ENCODE measurements around the gene SLC7A7. TPM values are rescaled to one million over a fixed set of nuclear protein-coding genes. Genes with fewer than 3 reads are reported as not detected.

SLC7A7 gene
- total RNA-seq, 1 experiment from 2014 or later: 5.7 TPM

DNA sequence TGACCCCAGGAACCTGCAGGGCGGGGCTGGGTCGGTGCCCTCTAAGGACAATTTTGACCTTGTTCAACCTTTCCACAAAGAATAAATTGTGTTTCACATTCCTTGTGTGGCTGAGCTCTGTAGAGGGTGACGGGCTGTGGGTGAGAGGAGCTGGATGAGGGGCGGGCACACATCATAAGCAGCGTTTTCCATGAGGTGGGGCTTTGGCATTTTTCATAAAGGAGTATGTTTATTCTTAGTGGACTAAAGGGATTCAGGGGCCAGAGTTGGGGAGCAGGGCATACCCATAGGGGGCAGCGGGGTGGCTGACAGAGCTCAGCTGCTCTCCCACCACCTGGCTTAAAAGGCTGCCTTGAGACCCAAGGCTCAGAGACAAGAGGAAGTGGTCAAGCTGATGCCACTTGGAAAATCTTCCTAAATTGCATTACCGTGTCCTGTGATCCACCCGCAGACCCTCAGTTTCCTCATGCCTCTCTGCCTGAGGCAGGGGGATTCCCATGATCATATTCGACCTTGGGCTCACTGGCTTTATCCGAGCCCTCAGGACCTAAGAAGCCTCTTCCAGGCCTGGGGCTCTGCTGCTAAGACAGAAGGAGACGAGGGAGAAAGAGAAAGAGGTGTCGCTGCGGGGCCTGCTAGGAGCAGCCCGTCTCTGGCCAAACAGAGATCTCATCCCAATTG, 32.6 kb upstream of the SLC7A7 start:
- peak; percentile 74 for DNase-seq
- Histone ChIP-seq H3K27me3 (ENCODE audit: control insufficient read depth, insufficient read depth, low read length) (no peaks in the 10 kb centered on the region), H3K4me3 (ENCODE audit: insufficient read depth, low read depth, low read length) (no peak overlapping the region), H3K36me3 (replicated peaks; ENCODE audit: control insufficient read depth, insufficient read depth, low read length) (peaks cover 11% of the 10 kb centered on the region)

DNA sequence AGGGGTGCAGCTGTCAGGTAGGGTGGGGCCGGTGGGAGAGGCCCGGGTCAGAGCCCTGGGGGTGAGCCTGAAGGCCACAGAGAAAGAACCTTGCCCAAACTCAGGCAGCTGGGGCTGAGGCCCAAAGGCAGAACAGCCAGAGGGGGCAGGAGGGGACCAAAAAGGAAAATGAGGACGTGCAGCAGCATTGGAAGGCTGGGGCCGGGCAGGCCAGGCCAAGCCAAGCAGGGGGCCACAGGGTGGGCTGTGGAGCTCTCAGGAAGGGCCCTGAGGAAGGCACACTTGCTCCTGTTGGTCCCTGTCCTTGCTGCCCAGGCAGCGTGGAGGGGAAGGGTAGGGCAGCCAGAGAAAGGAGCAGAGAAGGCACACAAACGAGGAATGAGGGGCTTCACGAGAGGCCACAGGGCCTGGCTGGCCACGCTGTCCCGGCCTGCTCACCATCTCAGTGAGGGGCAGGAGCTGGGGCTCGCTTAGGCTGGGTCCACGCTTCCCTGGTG, 31.6 kb upstream of the SLC7A7 start:
- DNase-seq: peak; percentile 45
- H3K36me3 ChIP-seq (replicated peaks; ENCODE audit: control insufficient read depth, insufficient read depth, low read length): peaks cover 17% of the 10 kb centered on the region
- H3K4me3 ChIP-seq (ENCODE audit: insufficient read depth, low read depth, low read length): no peak overlapping the region
- no peaks in the 10 kb centered on the region for H3K27me3 ChIP-seq (ENCODE audit: control insufficient read depth, insufficient read depth, low read length)

DNA sequence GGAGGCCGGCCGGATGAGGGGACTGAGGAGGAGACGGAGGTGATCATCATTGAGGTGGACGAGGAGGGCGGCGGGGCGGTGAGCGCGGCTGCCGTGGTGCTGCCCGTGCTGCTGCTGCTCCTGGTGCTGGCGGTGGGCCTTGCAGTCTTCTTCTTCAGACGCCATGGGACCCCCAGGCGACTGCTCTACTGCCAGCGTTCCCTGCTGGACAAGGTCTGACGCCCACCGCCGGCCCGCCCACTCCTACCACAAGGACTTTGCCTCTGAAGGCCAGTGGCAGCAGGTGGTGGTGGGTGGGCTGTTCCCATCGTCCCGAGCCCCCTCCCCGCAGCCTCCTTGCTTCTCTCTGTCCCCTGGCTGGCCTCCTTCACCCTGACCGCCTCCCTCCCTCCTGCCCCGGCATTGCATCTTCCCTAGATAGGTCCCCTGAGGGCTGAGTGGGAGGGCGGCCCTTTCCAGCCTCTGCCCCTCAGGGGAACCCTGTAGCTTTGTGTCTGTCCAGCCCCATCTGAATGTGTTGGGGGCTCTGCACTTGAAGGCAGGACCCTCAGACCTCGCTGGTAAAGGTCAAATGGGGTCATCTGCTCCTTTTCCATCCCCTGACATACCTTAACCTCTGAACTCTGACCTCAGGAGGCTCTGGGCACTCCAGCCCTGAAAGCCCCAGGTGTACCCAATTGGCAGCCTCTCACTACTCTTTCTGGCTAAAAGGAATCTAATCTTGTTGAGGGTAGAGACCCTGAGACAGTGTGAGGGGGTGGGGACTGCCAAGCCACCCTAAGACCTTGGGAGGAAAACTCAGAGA, 30.8 kb upstream of the SLC7A7 start:
- Histone ChIP-seq H3K4me3 (ENCODE audit: insufficient read depth, low read depth, low read length) (no peak overlapping the region), H3K36me3 (replicated peaks; ENCODE audit: control insufficient read depth, insufficient read depth, low read length) (peaks cover 21% of the 10 kb centered on the region), H3K27me3 (ENCODE audit: control insufficient read depth, insufficient read depth, low read length) (no peaks in the 10 kb centered on the region)
- no peak for DNase-seq

DNA sequence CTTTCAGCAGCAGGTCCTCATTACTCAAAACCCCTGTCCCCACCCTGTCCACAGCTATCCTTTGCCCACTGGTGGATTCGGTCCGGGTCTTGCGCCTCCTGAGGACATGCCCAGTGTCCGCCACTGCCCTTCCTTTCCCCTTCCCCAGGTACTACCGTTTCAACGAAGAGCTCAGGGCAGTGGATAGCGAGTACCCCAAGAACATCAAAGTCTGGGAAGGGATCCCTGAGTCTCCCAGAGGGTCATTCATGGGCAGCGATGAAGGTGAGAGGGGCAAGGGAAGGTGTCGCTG, 29.8 kb upstream of the SLC7A7 start:
- Histone ChIP-seq H3K4me3 (ENCODE audit: insufficient read depth, low read depth, low read length) (no peak overlapping the region), H3K36me3 (replicated peaks; ENCODE audit: control insufficient read depth, insufficient read depth, low read length) (peaks cover 21% of the 10 kb centered on the region), H3K27me3 (ENCODE audit: control insufficient read depth, insufficient read depth, low read length) (no peaks in the 10 kb centered on the region)
- DNase-seq: no peak

DNA sequence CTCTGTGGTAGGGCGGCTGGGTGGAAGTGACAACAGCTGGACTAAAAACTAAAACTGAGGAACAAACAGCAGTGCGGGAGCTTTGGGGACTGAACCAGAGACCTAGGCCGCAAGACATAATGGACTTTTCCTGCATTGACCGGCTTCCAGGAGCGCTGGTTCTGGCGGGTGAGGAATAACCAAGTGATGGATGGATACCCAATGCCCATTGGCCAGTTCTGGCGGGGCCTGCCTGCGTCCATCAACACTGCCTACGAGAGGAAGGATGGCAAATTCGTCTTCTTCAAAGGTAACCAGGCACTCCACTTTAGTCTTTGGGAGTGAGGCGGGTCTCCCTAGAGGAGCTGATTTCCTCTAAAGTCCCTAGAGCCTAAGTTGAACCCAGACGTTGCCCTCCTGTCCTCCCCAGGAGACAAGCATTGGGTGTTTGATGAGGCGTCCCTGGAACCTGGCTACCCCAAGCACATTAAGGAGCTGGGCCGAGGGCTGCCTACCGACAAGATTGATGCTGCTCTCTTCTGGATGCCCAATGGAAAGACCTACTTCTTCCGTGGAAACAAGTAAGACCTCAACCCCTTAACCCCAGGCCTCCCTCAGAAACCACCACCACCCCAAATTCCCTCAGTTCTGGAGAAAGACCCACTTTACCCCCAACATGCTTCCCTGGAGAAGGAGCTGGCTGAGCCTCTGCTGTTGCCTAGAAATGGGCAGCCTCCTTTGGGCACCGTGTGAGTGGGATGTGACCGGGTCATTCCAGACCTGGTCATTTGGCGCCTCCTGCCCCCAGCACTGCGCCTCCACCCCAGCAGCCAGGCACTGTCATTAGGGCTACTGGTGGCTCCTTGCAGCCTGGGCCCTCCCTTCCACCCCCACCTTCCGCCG, 29.2 kb upstream of the SLC7A7 start:
- Histone ChIP-seq H3K36me3 (replicated peaks; ENCODE audit: control insufficient read depth, insufficient read depth, low read length) (peaks cover 21% of the 10 kb centered on the region), H3K4me3 (ENCODE audit: insufficient read depth, low read depth, low read length) (no peak overlapping the region)
- DNase-seq: no peak

DNA sequence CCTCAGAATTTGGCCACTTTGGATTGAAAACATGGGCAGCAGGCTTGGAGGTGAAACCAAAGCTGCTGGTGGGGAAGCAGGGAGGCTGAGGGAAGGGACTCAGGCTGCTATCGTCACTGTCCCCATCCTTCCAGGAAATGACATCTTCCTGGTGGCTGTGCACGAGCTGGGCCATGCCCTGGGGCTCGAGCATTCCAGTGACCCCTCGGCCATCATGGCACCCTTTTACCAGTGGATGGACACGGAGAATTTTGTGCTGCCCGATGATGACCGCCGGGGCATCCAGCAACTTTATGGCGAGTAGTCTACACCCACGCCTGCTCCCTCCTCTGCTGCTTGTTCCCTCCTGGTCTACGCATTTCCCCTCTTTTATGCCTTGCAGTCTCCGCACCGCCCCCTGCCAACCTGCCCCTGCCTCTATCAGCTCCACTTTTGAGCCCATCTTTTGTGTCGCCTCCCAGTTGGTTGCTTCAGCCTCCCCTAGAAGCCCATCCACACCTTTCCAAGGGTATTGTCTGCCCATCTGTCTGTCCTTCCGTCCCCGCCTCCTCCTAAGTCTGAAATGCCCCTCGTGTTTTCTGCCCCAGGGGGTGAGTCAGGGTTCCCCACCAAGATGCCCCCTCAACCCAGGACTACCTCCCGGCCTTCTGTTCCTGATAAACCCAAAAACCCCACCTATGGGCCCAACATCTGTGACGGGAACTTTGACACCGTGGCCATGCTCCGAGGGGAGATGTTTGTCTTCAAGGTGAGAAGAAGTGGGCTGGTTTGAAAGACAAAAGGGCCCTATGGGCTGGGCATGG, 28.1 kb upstream of the SLC7A7 start:
- H3K36me3 ChIP-seq (replicated peaks; ENCODE audit: control insufficient read depth, insufficient read depth, low read length): peaks cover 21% of the 10 kb centered on the region
- H3K27me3 ChIP-seq (ENCODE audit: control insufficient read depth, insufficient read depth, low read length): no peaks in the 10 kb centered on the region
- H3K4me3 ChIP-seq (ENCODE audit: insufficient read depth, low read depth, low read length): no peak overlapping the region
- no peak for DNase-seq

More for the DNA sequence above, 29.2 kb upstream of the SLC7A7 start:
- H3K27me3 ChIP-seq (ENCODE audit: control insufficient read depth, insufficient read depth, low read length): no peaks in the 10 kb centered on the region

DNA sequence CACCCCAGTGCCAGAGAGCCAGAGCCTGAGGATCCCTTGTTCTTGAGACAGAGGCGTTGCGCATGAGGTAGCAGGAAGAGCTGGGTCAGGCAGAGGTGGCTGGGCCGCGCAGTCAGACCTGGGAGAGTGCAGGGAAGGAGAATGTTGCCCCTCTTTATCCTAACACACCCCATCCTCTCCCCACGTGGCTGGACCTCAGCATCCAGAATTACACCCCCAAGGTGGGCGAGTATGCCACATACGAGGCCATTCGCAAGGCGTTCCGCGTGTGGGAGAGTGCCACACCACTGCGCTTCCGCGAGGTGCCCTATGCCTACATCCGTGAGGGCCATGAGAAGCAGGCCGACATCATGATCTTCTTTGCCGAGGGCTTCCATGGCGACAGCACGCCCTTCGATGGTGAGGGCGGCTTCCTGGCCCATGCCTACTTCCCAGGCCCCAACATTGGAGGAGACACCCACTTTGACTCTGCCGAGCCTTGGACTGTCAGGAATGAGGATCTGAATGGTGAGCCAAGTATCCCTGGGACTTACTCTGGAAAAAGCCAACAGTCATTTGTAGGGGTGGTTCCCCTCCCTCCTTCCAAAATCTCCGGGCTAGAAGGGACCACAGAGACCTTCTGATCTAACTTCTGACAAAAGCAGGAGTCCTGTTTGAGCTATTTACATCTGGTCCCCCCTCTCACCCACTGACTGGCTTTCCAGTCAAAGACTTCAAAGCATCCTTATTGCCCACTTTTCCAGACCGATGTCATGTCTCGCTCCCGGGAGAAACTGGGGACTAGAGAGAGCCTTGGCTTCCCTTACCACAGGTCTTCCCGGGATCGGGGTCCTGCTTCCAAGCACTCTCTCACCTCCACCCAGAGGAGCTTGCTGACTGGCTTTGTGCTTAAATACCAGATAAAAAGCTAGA, 27.2 kb upstream of the SLC7A7 start:
- Histone ChIP-seq H3K27me3 (ENCODE audit: control insufficient read depth, insufficient read depth, low read length) (no peaks in the 10 kb centered on the region), H3K4me3 (ENCODE audit: insufficient read depth, low read depth, low read length) (no peak overlapping the region), H3K36me3 (replicated peaks; ENCODE audit: control insufficient read depth, insufficient read depth, low read length) (peaks cover 21% of the 10 kb centered on the region)
- peak; percentile 8 for DNase-seq

DNA sequence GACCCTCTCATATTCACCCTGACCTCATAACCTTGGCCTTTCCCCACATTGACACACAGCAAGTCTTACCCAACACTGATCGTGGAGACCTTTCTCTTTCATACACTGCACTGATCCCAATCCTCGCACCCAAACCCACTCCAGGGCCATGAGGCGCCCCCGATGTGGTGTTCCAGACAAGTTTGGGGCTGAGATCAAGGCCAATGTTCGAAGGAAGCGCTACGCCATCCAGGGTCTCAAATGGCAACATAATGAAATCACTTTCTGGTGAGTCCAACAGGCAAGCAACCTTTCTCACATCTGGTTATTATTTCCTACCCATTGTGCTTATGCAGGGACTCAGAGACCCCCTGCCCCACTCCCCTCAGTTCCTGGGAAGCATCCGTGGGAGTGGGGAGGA, 26.5 kb upstream of the SLC7A7 start:
- no peak overlapping the region for H3K4me3 ChIP-seq (ENCODE audit: insufficient read depth, low read depth, low read length)
- no peaks in the 10 kb centered on the region; the same call in 1 of the 2 replicates for H3K27me3 ChIP-seq (ENCODE audit: control insufficient read depth, insufficient read depth, low read length)
- H3K36me3 ChIP-seq (replicated peaks; ENCODE audit: control insufficient read depth, insufficient read depth, low read length): peaks cover 21% of the 10 kb centered on the region
- DNase-seq: no peak

DNA sequence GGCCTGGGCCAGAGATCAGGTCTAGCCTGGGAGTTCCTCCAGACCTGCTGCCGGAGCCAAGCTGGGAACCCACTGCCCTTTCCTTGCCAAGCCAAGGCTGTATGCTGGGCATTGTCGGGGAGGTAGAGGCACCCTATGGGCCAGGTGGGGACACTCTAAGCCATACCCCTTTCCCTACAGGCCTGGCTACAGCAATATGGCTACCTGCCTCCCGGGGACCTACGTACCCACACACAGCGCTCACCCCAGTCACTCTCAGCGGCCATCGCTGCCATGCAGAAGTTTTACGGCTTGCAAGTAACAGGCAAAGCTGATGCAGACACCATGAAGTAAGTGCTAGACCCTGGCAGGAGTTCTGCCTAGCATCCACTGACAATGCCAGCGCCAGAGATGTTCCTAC, 26.1 kb upstream of the SLC7A7 start:
- peak; percentile 17 for DNase-seq
- Histone ChIP-seq H3K27me3 (ENCODE audit: control insufficient read depth, insufficient read depth, low read length) (no peaks in the 10 kb centered on the region; the same call in 1 of the 2 replicates), H3K4me3 (ENCODE audit: insufficient read depth, low read depth, low read length) (no peak overlapping the region), H3K36me3 (replicated peaks; ENCODE audit: control insufficient read depth, insufficient read depth, low read length) (peaks cover 21% of the 10 kb centered on the region)

DNA sequence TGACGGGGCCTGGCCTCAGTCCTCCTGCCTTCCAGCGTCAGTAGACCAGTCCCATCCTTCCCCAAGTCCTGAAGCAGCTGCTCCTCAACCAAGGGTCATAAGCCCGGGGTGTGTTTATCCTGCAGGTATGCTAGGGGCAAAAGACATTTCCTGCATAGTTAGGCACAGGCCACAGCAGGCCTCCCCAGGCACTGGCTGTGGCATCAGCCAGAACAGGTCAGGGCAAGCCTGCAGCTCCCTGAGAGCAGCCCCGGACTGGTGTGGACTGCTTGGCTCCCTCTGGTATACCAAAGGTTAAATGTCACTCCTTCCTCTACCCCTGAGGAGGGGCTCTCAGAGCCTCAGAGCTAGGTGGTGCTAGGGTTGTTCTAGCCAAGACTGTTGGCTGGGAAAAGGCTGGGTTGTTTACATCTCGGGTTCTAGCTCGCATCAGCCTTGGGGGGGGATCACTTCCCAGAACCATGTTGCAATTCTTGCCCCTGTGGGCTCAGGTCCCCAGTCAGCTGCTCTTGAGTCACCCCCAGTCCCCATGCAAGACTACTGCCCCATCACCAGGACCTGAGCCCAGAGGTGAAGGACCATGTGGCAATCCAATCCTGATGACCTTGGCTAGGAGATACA, 24.0 kb upstream of the SLC7A7 start:
- no peaks in the 10 kb centered on the region; the same call in 1 of the 2 replicates for H3K27me3 ChIP-seq (ENCODE audit: control insufficient read depth, insufficient read depth, low read length)
- no peak overlapping the region for H3K4me3 ChIP-seq (ENCODE audit: insufficient read depth, low read depth, low read length)
- DNase-seq: peak; percentile 46
- peaks cover 19% of the 10 kb centered on the region for H3K36me3 ChIP-seq (replicated peaks; ENCODE audit: control insufficient read depth, insufficient read depth, low read length)

DNA sequence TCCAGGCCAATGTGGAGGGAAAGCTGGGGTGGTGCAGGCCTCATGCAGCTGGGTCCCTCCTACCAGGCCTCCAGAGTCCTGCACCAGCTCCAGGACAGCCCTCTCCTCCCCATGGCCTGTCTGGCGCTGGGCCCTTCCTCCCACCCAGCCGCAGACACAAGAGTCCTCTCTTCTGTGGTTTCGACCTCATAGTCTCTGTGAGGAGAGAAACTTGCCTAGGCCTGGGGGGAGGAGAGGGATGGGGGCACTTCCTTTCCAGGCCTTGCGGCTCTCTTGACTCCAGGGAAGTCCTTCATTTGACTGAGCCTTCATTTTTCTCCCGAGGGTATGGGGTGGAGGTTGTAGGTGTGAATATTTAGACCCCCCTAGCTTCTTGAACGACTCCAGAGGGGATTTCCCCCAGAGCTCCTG, 23.4 kb upstream of the SLC7A7 start:
- no peaks in the 10 kb centered on the region; the same call in 1 of the 2 replicates for H3K27me3 ChIP-seq (ENCODE audit: control insufficient read depth, insufficient read depth, low read length)
- peaks cover 24% of the 10 kb centered on the region for H3K36me3 ChIP-seq (replicated peaks; ENCODE audit: control insufficient read depth, insufficient read depth, low read length)
- peak; percentile 65 for DNase-seq
- H3K4me3 ChIP-seq (ENCODE audit: insufficient read depth, low read depth, low read length): peak overlapping the region; percentile 85; the same call in 1 of the 2 replicates

DNA sequence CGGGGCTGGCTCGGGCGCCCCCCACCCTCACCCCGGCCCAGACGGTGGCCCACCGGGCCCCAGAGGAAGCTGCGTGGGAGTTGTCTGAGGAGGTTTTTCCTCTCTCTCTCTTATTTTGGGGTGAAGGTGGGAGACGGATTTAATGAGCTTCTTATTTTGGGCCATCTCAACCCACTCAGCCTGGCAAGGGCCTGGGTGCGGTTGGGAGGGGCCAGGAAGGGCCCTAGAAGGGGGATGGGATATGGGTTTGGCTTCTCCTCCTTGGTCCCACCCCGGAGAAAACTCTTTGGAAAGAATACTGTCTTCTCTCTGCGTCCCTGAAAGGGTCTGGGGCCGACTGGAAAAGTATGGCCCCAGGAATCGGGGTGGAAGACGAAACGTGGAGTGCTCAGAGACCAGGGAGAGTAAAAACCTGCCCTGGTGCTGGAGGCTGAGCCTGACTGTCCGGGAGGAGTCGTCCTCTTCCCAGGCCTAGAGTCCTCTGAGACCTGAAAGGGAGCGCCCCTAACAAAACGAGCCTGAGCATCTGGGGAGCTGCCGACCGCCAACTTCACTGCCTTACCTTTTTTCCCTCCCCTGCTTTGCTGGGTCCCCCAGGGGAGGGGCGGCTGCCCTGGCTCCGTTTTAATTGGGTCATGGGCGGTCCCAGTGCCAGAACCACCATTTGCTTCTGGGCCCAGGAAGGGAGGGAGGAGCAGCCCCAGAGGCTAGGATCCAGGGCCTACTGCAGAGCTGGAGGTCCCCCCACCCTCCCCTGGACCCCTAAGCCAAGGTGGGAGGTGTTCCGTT, 22.7 kb upstream of the SLC7A7 start:
- Histone ChIP-seq H3K4me3 (ENCODE audit: insufficient read depth, low read depth, low read length) (peak overlapping the region; percentile 85), H3K36me3 (replicated peaks; ENCODE audit: control insufficient read depth, insufficient read depth, low read length) (peaks cover 24% of the 10 kb centered on the region), H3K27me3 (ENCODE audit: control insufficient read depth, insufficient read depth, low read length) (no peaks in the 10 kb centered on the region; the same call in 1 of the 2 replicates)
- peak; percentile 81 for DNase-seq

Data from H7 (cell line).